H9 (cell line): Measurements from ENCODE around the gene ATP6V1B1. TPM values are rescaled to one million over a fixed set of nuclear protein-coding genes. Genes with fewer than 3 reads are reported as not detected.
A peak's percentile ranks its signal among the peaks of the same experiment; 100 is the strongest.

ENCODE experiments used
- DNase-seq: peaks from one replicate; pipeline ENCODE4 v3.0.0-alpha.2; 2017
- H2AFZ ChIP-seq: one replicate; pipeline ENCODE4 v1.6.1; 2013; ENCODE audit warnings: mild to moderate bottlenecking, low read length, control low read depth, moderate library complexity
- H2AK5ac ChIP-seq: 2 replicates; pipeline ENCODE4 v1.6.1; 2013; ENCODE audit warnings: low read length, control low read depth, mixed read lengths; ENCODE audit not compliant: insufficient read length
- H2BK120ac ChIP-seq: one replicate; pipeline ENCODE4 v1.6.1; 2013; ENCODE audit warnings: low read depth, mild to moderate bottlenecking, low read length, control low read depth, inconsistent platforms; ENCODE audit not compliant: poor library complexity, severe bottlenecking
- H2BK12ac ChIP-seq: 2 replicates; pipeline ENCODE4 v1.6.1; 2013; ENCODE audit warnings: low read length, control low read depth, mixed read lengths, low read depth; ENCODE audit not compliant: insufficient read length
- H2BK15ac ChIP-seq: 2 replicates; pipeline ENCODE4 v1.6.1; 2013; ENCODE audit warnings: low read depth, low read length, control low read depth
- H2BK20ac ChIP-seq: one replicate; pipeline ENCODE4 v1.6.1; 2013; ENCODE audit warnings: low read depth, mild to moderate bottlenecking, low read length, control low read depth, inconsistent platforms; ENCODE audit not compliant: poor library complexity, severe bottlenecking
- H2BK5ac ChIP-seq: 2 replicates; pipeline ENCODE4 v1.6.1; 2013; ENCODE audit warnings: low read length, control low read depth, mixed read lengths; ENCODE audit not compliant: insufficient read length
- H3K14ac ChIP-seq: 2 replicates; pipeline ENCODE4 v1.6.1; 2013; ENCODE audit warnings: low read length, control low read depth; ENCODE audit not compliant: insufficient read depth
- H3K18ac ChIP-seq: 2 replicates; pipeline ENCODE4 v1.6.1; 2013; ENCODE audit warnings: low read depth, mild to moderate bottlenecking, mixed read lengths, low read length, control low read depth; ENCODE audit not compliant: insufficient read length
- H3K23ac ChIP-seq: 2 replicates; pipeline ENCODE4 v1.6.1; 2013; ENCODE audit warnings: low read length, control low read depth, mixed read lengths, low read depth; ENCODE audit not compliant: insufficient read length
- H3K23me2 ChIP-seq: 2 replicates; pipeline ENCODE4 v1.6.1; 2013; ENCODE audit warnings: low read depth, mild to moderate bottlenecking, mixed read lengths, low read length, control low read depth; ENCODE audit not compliant: insufficient read length, poor library complexity, severe bottlenecking
- H3K27ac ChIP-seq: 2 replicates; pipeline ENCODE4 v1.5.1; 2013; ENCODE audit warnings: low read length, control low read depth, mixed read lengths, low read depth; ENCODE audit not compliant: insufficient read length
- H3K27me3 ChIP-seq: 2 replicates; pipeline ENCODE4 v1.6.1; 2013; ENCODE audit warnings: low read length, control low read depth, inconsistent platforms; ENCODE audit not compliant: insufficient read depth
- H3K4ac ChIP-seq: 2 replicates; pipeline ENCODE4 v1.6.1; 2013; ENCODE audit warnings: low read depth, mild to moderate bottlenecking, control low read depth, inconsistent platforms, low read length, moderate library complexity
- H3K4me1 ChIP-seq: 2 replicates; pipeline ENCODE4 v1.6.1; 2013; ENCODE audit warnings: low read length, control low read depth, inconsistent platforms; ENCODE audit not compliant: insufficient read depth
- H3K4me2 ChIP-seq: 2 replicates; pipeline ENCODE4 v1.6.1; 2013; ENCODE audit warnings: low read length, control low read depth, mixed read lengths; ENCODE audit not compliant: insufficient read length, insufficient read depth
- H3K56ac ChIP-seq: 2 replicates; pipeline ENCODE4 v1.6.1; 2013; ENCODE audit warnings: low read depth, mild to moderate bottlenecking, mixed read lengths, low read length, control low read depth; ENCODE audit not compliant: insufficient read length
- H3K79me1 ChIP-seq: 2 replicates; pipeline ENCODE4 v1.6.1; 2013; ENCODE audit warnings: low read depth, mild to moderate bottlenecking, moderate library complexity, low read length, control low read depth, inconsistent platforms; ENCODE audit not compliant: insufficient read depth, poor library complexity, severe bottlenecking
- H3K79me2 ChIP-seq: 2 replicates; pipeline ENCODE4 v1.6.1; 2013; ENCODE audit warnings: low read length, control low read depth, inconsistent platforms; ENCODE audit not compliant: insufficient read depth
- H3K9ac ChIP-seq: 2 replicates; pipeline ENCODE4 v1.6.1; 2013; ENCODE audit warnings: low read length, control low read depth, mixed read lengths; ENCODE audit not compliant: insufficient read length; ENCODE audit errors: extremely low read depth
- H3K9me3 ChIP-seq: one replicate; pipeline ENCODE4 v1.6.1; 2013; ENCODE audit warnings: low read depth, low read length, inconsistent platforms; ENCODE audit not compliant: control insufficient read depth
- H3T11ph ChIP-seq: one replicate; pipeline ENCODE4 v1.6.1; 2013; ENCODE audit warnings: mild to moderate bottlenecking, low read length, control low read depth, inconsistent platforms
- H4K20me1 ChIP-seq: one replicate; pipeline ENCODE4 v1.6.1; 2013; ENCODE audit not compliant: control insufficient read depth, insufficient read length, insufficient read depth
- H4K5ac ChIP-seq: 2 replicates; pipeline ENCODE4 v1.6.1; 2013; ENCODE audit warnings: low read depth, mild to moderate bottlenecking, mixed read lengths, low read length, control low read depth; ENCODE audit not compliant: insufficient read length
- H4K8ac ChIP-seq: replicated peaks from 2 replicates; pipeline ENCODE4 v1.6.1; 2013; ENCODE audit warnings: low read length, control low read depth, mixed read lengths, low read depth; ENCODE audit not compliant: insufficient read length
- H4K91ac ChIP-seq: 2 replicates; pipeline ENCODE4 v1.6.1; 2013; ENCODE audit warnings: low read depth, mild to moderate bottlenecking, moderate library complexity, mixed read lengths, low read length, control low read depth; ENCODE audit not compliant: insufficient read length
- H3K27ac Mint-ChIP-seq, 3 experiments: 2 replicates in 2 of 3; 3 replicates in 1 of 3; pipeline ENCODE4 v1.8.0; 2020 to 2021; ENCODE audit warnings: mixed read lengths in 3 of 3, mild to moderate bottlenecking in 1 of 3, moderate library complexity in 1 of 3
- H3K27me3 Mint-ChIP-seq: 2 replicates; pipeline ENCODE4 v1.8.0; 2021; ENCODE audit warnings: low read depth, mild to moderate bottlenecking, moderate library complexity, mixed read lengths
- H3K36me3 Mint-ChIP-seq, 3 experiments: 2 replicates in 2 of 3; 3 replicates in 1 of 3; pipeline ENCODE4 v1.8.0; 2020 to 2021; ENCODE audit warnings: low read depth in 3 of 3, mixed read lengths in 3 of 3; ENCODE audit not compliant: insufficient read depth in 1 of 3
- H3K4me1 Mint-ChIP-seq, 2 experiments: 2 replicates each; pipeline ENCODE4 v1.8.0; 2020; ENCODE audit warnings: mixed read lengths in 2 of 2
- H3K4me3 Mint-ChIP-seq, 2 experiments: 2 replicates in 1 of 2; 3 replicates in 1 of 2; pipeline ENCODE4 v1.8.0; 2020 to 2021; ENCODE audit warnings: mild to moderate bottlenecking in 2 of 2, mixed read lengths in 2 of 2, moderate library complexity in 1 of 2
- H3K9me3 Mint-ChIP-seq, 2 experiments: 2 replicates in 1 of 2; 3 replicates in 1 of 2; pipeline ENCODE4 v1.8.0; 2020; ENCODE audit warnings: mild to moderate bottlenecking in 2 of 2, mixed read lengths in 2 of 2, moderate library complexity in 1 of 2
- WGBS: extraction: QIAGEN DNeasy Blood & Tissue Kit; methylation state at CpG from one replicate; pipeline ENCODE4 v1.1.7; 2013; ENCODE audit warnings: missing lambda C conversion rate, low lambda C conversion rate, mixed read lengths; ENCODE audit not compliant: insufficient read length; ENCODE audit errors: extremely low coverage; 5-methylcytosine and 5-hydroxymethylcytosine counted together
- total RNA-seq: library from RNA; stranded (reverse); gene quantifications from 2 replicates; pipeline ENCODE4 v1.2.1, GENCODE V29; 2021
- TF ChIP-seq, protein P1 (sequence below): fragments of 200-600 bp; sonication (generic); conservative IDR thresholded peaks from 3 replicates; pipeline ENCODE4 v1.8.0; 2021; ENCODE audit warnings: antibody characterized with exemption, mild to moderate bottlenecking

The ATP6V1B1 gene
- total RNA-seq, 1 experiment from 2014 or later, result not detected

DNA sequence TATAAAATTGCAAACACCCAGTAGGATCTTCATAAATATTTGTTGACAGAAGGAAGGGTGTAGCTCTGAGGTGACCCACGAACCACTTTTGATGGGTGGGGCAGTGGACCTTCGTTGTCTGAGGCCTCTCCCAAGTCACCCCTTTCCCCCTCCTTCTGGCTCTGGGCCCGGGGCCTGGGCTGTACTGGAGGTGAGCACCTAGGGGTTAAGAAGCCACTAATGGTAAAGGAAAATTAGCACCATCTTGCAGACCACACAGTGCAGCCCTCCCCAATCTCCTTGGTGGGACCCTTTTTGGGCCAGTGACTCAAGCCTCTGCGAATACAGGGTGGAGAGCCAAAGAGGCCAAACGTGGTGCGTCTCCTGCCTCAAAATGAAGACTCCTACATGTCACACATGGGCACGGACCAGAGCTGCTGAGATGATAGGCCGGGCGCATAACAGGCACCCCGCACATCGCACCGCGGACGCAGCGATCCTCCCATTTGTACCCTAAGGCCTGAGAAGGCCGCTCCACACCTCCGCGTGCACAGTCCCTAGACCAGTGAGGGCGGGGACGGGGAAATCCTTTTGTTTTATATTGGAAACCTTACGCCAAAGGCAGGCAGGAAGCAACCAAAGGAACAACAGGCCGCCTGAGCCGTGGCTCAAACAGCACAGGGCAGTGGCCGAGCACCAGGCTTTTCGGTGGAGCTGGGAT, 31.9 kb upstream of the ATP6V1B1 start:
- Mint-ChIP-seq H3K36me3 (no peaks in the 10 kb centered on the region; a peak in 2 of 7 replicates), H3K9me3 (peaks cover 0 to 3% of the 10 kb centered on the region in 2 experiments; a peak in 3 of 5 replicates), H3K27ac (no peak overlapping the region), H3K27me3 (peaks cover 100% of the 10 kb centered on the region), H3K4me1 (peaks cover 33 to 54% of the 10 kb centered on the region in 2 experiments), H3K4me3 (peak overlapping the region in 1 of 2 experiments; percentile 60; a peak in 2 of 5 replicates)
- no peak overlapping the region for H2BK120ac ChIP-seq
- H3K23me2 ChIP-seq, result peaks cover 9% of the 10 kb centered on the region
- no peak overlapping the region for H4K5ac ChIP-seq
- H3K4me2 ChIP-seq, result peak overlapping the region; percentile 22
- H3K79me2 ChIP-seq, result no peaks in the 10 kb centered on the region
- no peaks in the 10 kb centered on the region; the same call in 1 of the 2 replicates for H3K4me1 ChIP-seq
- H3K14ac ChIP-seq, result no peak overlapping the region
- H2AK5ac ChIP-seq, result no peak overlapping the region
- H3K79me1 ChIP-seq, result no peaks in the 10 kb centered on the region
- H3K4ac ChIP-seq, result no peak overlapping the region
- no peak overlapping the region for H2BK5ac ChIP-seq
- H3T11ph ChIP-seq, result no peak overlapping the region
- no peak overlapping the region for H2AFZ ChIP-seq
- H3K23ac ChIP-seq, result no peak overlapping the region
- no peaks in the 10 kb centered on the region for H4K20me1 ChIP-seq
- H3K9ac ChIP-seq, result no peak overlapping the region
- WGBS, result no CpG with 5 or more reads among the region's 25 CpGs
- H2BK20ac ChIP-seq, result no peak overlapping the region
- peaks cover 94% of the 10 kb centered on the region for H3K27me3 ChIP-seq
- no peak overlapping the region for H4K8ac ChIP-seq
- H3K9me3 ChIP-seq, result no peaks in the 10 kb centered on the region
- H2BK15ac ChIP-seq, result no peak overlapping the region
- no peak overlapping the region for H3K56ac ChIP-seq
- DNase-seq, result peak; percentile 60
- H3K27ac ChIP-seq, result no peak overlapping the region
- TF ChIP-seq, protein P1, sequence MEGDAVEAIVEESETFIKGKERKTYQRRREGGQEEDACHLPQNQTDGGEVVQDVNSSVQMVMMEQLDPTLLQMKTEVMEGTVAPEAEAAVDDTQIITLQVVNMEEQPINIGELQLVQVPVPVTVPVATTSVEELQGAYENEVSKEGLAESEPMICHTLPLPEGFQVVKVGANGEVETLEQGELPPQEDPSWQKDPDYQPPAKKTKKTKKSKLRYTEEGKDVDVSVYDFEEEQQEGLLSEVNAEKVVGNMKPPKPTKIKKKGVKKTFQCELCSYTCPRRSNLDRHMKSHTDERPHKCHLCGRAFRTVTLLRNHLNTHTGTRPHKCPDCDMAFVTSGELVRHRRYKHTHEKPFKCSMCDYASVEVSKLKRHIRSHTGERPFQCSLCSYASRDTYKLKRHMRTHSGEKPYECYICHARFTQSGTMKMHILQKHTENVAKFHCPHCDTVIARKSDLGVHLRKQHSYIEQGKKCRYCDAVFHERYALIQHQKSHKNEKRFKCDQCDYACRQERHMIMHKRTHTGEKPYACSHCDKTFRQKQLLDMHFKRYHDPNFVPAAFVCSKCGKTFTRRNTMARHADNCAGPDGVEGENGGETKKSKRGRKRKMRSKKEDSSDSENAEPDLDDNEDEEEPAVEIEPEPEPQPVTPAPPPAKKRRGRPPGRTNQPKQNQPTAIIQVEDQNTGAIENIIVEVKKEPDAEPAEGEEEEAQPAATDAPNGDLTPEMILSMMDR, result no peak
- no peak overlapping the region for H4K91ac ChIP-seq
- no peak overlapping the region for H3K18ac ChIP-seq
- no peak overlapping the region for H2BK12ac ChIP-seq
